Panc1 (cell line): ENCODE measurements around the gene PRKCD. TPM values are rescaled to one million over a fixed set of nuclear protein-coding genes. Genes with fewer than 3 reads are reported as not detected.

Experiments
- ATAC-seq: fragments of 200-7000 bp; cut with Tn5 transposase; 2 replicates; pipeline ENCODE4 v1.9.1; 2020; ENCODE audit warnings: mild to moderate bottlenecking, moderate library complexity
- BruUV-seq: library from RNA; stranded (reverse); fragments of 400-500 nt; replicated peaks from 2 replicates; lab custom pipeline; 2021; lab: Mats Ljungman, UMichigan
- CTCF ChIA-PET: fragments of 300-600 bp; sonication (Branson Sonifier 250); formaldehyde crosslinking; loops from one replicate; lab custom pipeline; 2022; ENCODE audit warnings: antibody characterized with exemption; lab: Charles Lee
- POLR2A ChIA-PET: fragments of 300-600 bp; sonication (Branson Sonifier 250); formaldehyde crosslinking; loops from one replicate; lab custom pipeline; 2022; ENCODE audit warnings: antibody characterized with exemption; lab: Charles Lee
- DNase-seq: peaks from one replicate; pipeline ENCODE4 v3.0.0-alpha.2; 2010; ENCODE audit warnings: low read depth, low spot score
- H3K27ac ChIP-seq: 2 replicates; pipeline ENCODE4 v1.5.1; 2011; ENCODE audit warnings: mild to moderate bottlenecking, low read length, inconsistent platforms
- H3K27me3 ChIP-seq: fragments of 200-500 bp; sonication (Bioruptor generic); 2 replicates; pipeline ENCODE4 v1.6.0; 2014; ENCODE audit warnings: low read length, inconsistent platforms; ENCODE audit not compliant: control insufficient read depth, insufficient read depth
- H3K36me3 ChIP-seq: fragments of 200-500 bp; sonication (Bioruptor generic); 2 replicates; pipeline ENCODE4 v1.5.1; 2014; ENCODE audit warnings: inconsistent platforms, mild to moderate bottlenecking, low read length, moderate library complexity; ENCODE audit not compliant: control insufficient read depth, insufficient read depth
- H3K4me1 ChIP-seq: 2 replicates; pipeline ENCODE4 v1.5.1; 2011; ENCODE audit warnings: inconsistent platforms, mild to moderate bottlenecking, low read length, moderate library complexity; ENCODE audit not compliant: control insufficient read depth, insufficient read depth
- H3K4me3 ChIP-seq, 2 experiments: 2 replicates each; pipeline ENCODE4 v1.5.1; 2011 to 2012; ENCODE audit warnings: low read depth in 2 of 2, low read length in 2 of 2, mild to moderate bottlenecking in 2 of 2, inconsistent platforms in 1 of 2, moderate library complexity in 1 of 2
- H3K9me3 ChIP-seq: fragments of 200-500 bp; sonication (Bioruptor generic); 2 replicates; pipeline ENCODE4 v1.5.1; 2014; ENCODE audit warnings: low read depth, mild to moderate bottlenecking, inconsistent platforms, low read length, moderate library complexity; ENCODE audit not compliant: control insufficient read depth, insufficient read depth
- POLR2AphosphoS5 ChIP-seq: IDR thresholded peaks from 2 replicates; pipeline ENCODE4 v1.6.1; 2012; ENCODE audit warnings: mild to moderate bottlenecking, low read depth, low read length, moderate library complexity
- SIN3A ChIP-seq: IDR thresholded peaks from 2 replicates; pipeline ENCODE4 v1.6.1; 2012; ENCODE audit warnings: low read depth, mild to moderate bottlenecking, low read length, moderate library complexity, borderline replicate concordance; ENCODE audit not compliant: insufficient read depth
- TCF7L2 ChIP-seq: IDR thresholded peaks from 2 replicates; pipeline ENCODE4 v1.6.1; 2011; ENCODE audit warnings: mild to moderate bottlenecking, low read depth, low read length, inconsistent platforms
- in situ Hi-C: cut with HindIII; loops from 2 replicates; pipeline ENCODE4 v1.10.0; 2016; ENCODE audit warnings: low sequenced_read_pairs, low pct_unique_long_range_greater_than_20kb
- intact Hi-C: fragments of 100-400 bp; cut with micrococcal nuclease; formaldehyde crosslinking; loops from one replicate; pipeline ENCODE4 v1.10.0; 2022; ENCODE audit not compliant: unreplicated experiment
- total RNA-seq: library from RNA; stranded (reverse); gene quantifications from one replicate; pipeline ENCODE4 v1.2.1, GENCODE V29; 2021; ENCODE audit not compliant: unreplicated experiment
- TF ChIP-seq, protein P1 (sequence below), 2 experiments: IDR thresholded peaks; 2 replicates each; pipeline ENCODE4 v1.6.1; 2011 to 2012; ENCODE audit warnings: low read depth in 2 of 2, control low read depth in 1 of 2, low read length in 1 of 2, mild to moderate bottlenecking in 1 of 2, moderate library complexity in 1 of 2; ENCODE audit not compliant: insufficient read depth in 1 of 2
- TF ChIP-seq, protein P2 (sequence below): fragments of 450-650 bp; IDR thresholded peaks from 2 replicates; pipeline ENCODE4 v1.5.1; 2017; ENCODE audit warnings: mild to moderate bottlenecking

The PRKCD gene
- total RNA-seq, 1 experiment from 2014 or later = 14.0 TPM

- ATAC-seq (no peak), DNase-seq (no peak)
- intact Hi-C loops = no loop called here
- Histone ChIP-seq H3K9me3 (no peaks in the 10 kb centered on the region), H3K4me1 (no peaks in the 10 kb centered on the region), H3K27ac (no peak overlapping the region), H3K4me3 (no peak overlapping the region), H3K27me3 (no peaks in the 10 kb centered on the region), H3K36me3 (peaks cover 12% of the 10 kb centered on the region)
- ChIA-PET CTCF (no interaction called here), POLR2A (no interaction called here)
- no TSS peak for BruUV-seq
- TF ChIP-seq SIN3A (no peak), POLR2AphosphoS5 (no peak), TCF7L2 (no peak)
- TF ChIP-seq, protein P1, sequence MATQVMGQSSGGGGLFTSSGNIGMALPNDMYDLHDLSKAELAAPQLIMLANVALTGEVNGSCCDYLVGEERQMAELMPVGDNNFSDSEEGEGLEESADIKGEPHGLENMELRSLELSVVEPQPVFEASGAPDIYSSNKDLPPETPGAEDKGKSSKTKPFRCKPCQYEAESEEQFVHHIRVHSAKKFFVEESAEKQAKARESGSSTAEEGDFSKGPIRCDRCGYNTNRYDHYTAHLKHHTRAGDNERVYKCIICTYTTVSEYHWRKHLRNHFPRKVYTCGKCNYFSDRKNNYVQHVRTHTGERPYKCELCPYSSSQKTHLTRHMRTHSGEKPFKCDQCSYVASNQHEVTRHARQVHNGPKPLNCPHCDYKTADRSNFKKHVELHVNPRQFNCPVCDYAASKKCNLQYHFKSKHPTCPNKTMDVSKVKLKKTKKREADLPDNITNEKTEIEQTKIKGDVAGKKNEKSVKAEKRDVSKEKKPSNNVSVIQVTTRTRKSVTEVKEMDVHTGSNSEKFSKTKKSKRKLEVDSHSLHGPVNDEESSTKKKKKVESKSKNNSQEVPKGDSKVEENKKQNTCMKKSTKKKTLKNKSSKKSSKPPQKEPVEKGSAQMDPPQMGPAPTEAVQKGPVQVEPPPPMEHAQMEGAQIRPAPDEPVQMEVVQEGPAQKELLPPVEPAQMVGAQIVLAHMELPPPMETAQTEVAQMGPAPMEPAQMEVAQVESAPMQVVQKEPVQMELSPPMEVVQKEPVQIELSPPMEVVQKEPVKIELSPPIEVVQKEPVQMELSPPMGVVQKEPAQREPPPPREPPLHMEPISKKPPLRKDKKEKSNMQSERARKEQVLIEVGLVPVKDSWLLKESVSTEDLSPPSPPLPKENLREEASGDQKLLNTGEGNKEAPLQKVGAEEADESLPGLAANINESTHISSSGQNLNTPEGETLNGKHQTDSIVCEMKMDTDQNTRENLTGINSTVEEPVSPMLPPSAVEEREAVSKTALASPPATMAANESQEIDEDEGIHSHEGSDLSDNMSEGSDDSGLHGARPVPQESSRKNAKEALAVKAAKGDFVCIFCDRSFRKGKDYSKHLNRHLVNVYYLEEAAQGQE (IDR thresholded peaks at IDR 0.05; ENCODE audit: insufficient read depth in 1 of 2, low read depth in 2 of 2, low read length in 1 of 2) = no peak
- TF ChIP-seq, protein P2, sequence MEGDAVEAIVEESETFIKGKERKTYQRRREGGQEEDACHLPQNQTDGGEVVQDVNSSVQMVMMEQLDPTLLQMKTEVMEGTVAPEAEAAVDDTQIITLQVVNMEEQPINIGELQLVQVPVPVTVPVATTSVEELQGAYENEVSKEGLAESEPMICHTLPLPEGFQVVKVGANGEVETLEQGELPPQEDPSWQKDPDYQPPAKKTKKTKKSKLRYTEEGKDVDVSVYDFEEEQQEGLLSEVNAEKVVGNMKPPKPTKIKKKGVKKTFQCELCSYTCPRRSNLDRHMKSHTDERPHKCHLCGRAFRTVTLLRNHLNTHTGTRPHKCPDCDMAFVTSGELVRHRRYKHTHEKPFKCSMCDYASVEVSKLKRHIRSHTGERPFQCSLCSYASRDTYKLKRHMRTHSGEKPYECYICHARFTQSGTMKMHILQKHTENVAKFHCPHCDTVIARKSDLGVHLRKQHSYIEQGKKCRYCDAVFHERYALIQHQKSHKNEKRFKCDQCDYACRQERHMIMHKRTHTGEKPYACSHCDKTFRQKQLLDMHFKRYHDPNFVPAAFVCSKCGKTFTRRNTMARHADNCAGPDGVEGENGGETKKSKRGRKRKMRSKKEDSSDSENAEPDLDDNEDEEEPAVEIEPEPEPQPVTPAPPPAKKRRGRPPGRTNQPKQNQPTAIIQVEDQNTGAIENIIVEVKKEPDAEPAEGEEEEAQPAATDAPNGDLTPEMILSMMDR = no peak
- in situ Hi-C loops = no loop called here
Observed at GRCh38 chr3:53225651-53226050, 64.6 kb downstream of the PRKCD start.

- Histone ChIP-seq H3K4me3 (no peak overlapping the region), H3K4me1 (no peaks in the 10 kb centered on the region), H3K36me3 (peaks cover 12% of the 10 kb centered on the region), H3K27me3 (no peaks in the 10 kb centered on the region), H3K27ac (no peak overlapping the region), H3K9me3 (no peaks in the 10 kb centered on the region)
- CTCF ChIA-PET = no interaction called here
- in situ Hi-C loops (no loop called here), intact Hi-C loops (no loop called here)
- POLR2A ChIA-PET = no interaction called here
- no peak for DNase-seq
- no TSS peak for BruUV-seq
- TF ChIP-seq TCF7L2 = no peak
- TF ChIP-seq, protein P2 = no peak
- no peak for TF ChIP-seq POLR2AphosphoS5
- no peak for TF ChIP-seq SIN3A
- TF ChIP-seq, protein P1 (IDR thresholded peaks at IDR 0.05; ENCODE audit: insufficient read depth in 1 of 2, low read depth in 2 of 2, low read length in 1 of 2) = no peak
- no peak for ATAC-seq
Observed at GRCh38 chr3:53226142-53226840, 65.3 kb downstream of the PRKCD start.
